ENCODE data around the gene MIEF1. TPM values are rescaled to one million over a fixed set of nuclear protein-coding genes. Genes with fewer than 3 reads are reported as not detected.

Gene MIEF1
- total and polyA plus RNA-seq, 4 donors, result 7.1 to 28.9 (median 17.4) TPM

- DNase-seq (no peak), ATAC-seq (ENCODE audit: insufficient read depth, low FRiP score) (no peak)
- Histone ChIP-seq H3K9ac (ENCODE audit: insufficient read depth in 1 of 2, low read length in 2 of 2) (no peak overlapping the region), H3K4me1 (ENCODE audit: control insufficient read depth in 5 of 5, insufficient read depth in 5 of 5, low read length in 5 of 5) (peaks cover 6 to 44% (median 26%) of the 10 kb centered on the region in 5 donors), H3K27ac (ENCODE audit: low read depth in 1 of 2, low read length in 1 of 2) (no peak overlapping the region), H3K27me3 (ENCODE audit: control insufficient read depth in 3 of 3, insufficient read depth in 3 of 3, low read length in 2 of 3) (no peaks in the 10 kb centered on the region), H3K4me3 (no peak overlapping the region), H3K36me3 (ENCODE audit: control insufficient read depth in 4 of 4, insufficient read depth in 4 of 4, low read length in 4 of 4) (peaks cover 0 to 27% (median 21%) of the 10 kb centered on the region in 4 donors), H3K9me3 (ENCODE audit: control insufficient read depth in 4 of 4, insufficient read depth in 3 of 4, low read length in 3 of 4) (no peaks in the 10 kb centered on the region)
- 75 to 78% methylated on average over 6 of the region's 6 CpGs for WGBS, 2 donors
- TF ChIP-seq, protein P1, sequence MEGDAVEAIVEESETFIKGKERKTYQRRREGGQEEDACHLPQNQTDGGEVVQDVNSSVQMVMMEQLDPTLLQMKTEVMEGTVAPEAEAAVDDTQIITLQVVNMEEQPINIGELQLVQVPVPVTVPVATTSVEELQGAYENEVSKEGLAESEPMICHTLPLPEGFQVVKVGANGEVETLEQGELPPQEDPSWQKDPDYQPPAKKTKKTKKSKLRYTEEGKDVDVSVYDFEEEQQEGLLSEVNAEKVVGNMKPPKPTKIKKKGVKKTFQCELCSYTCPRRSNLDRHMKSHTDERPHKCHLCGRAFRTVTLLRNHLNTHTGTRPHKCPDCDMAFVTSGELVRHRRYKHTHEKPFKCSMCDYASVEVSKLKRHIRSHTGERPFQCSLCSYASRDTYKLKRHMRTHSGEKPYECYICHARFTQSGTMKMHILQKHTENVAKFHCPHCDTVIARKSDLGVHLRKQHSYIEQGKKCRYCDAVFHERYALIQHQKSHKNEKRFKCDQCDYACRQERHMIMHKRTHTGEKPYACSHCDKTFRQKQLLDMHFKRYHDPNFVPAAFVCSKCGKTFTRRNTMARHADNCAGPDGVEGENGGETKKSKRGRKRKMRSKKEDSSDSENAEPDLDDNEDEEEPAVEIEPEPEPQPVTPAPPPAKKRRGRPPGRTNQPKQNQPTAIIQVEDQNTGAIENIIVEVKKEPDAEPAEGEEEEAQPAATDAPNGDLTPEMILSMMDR (IDR thresholded peaks at IDR 0.05; ENCODE audit: control extremely low read depth, extremely low read depth), result no peak
These were observed 28.0 kb downstream of the MIEF1 start for GRCh38 chr22:39530116-39530515.

DNA sequence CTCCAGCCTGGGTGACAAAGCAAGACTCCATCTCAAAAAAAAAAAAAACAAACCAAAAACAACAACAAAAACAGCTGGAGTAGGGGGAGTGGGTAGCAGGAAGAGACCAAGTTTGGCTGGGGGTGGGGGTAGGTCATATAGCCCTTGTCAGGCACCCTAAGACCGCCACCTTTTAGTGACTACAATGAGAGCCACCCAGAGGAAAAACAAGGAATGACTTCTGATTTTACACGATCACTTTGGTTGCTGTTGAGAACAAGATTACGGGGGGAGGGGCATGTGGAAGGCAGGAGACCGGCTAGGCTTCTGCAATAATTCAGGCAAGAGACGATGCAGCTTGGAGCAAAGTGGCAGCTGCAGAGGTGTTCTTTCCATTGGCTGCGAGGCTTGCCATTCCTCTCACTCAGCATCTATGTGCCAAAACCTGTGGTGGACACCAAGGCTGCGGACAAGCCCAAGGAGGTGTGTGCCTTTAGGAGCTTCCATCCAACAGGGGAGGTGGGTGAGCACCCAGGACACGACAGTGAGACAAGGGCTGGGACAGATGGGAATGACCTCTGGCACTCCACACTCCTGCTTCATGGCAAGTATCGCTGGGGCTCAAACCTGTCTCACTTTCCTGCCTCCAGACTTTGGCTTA lies 28.7 kb downstream of the MIEF1 start:
- TF ChIP-seq, protein P1 (IDR thresholded peaks at IDR 0.05; ENCODE audit: control extremely low read depth, extremely low read depth), result no peak
- peak in 1 of 3 donors; percentile 39 for DNase-seq
- H3K27me3 ChIP-seq (ENCODE audit: control insufficient read depth in 3 of 3, insufficient read depth in 3 of 3, low read length in 2 of 3), result no peaks in the 10 kb centered on the region
- peaks cover 0 to 22% (median 19%) of the 10 kb centered on the region in 4 donors for H3K36me3 ChIP-seq (ENCODE audit: control insufficient read depth in 4 of 4, insufficient read depth in 4 of 4, low read length in 4 of 4)
- no peaks in the 10 kb centered on the region for H3K9me3 ChIP-seq (ENCODE audit: control insufficient read depth in 4 of 4, insufficient read depth in 3 of 4, low read length in 3 of 4)
- H3K27ac ChIP-seq (ENCODE audit: low read depth in 1 of 2, low read length in 1 of 2), result no peak overlapping the region
- no peak overlapping the region for H3K9ac ChIP-seq (ENCODE audit: insufficient read depth in 1 of 2, low read length in 2 of 2)
- H3K4me3 ChIP-seq, result no peak overlapping the region
- 42 to 50% methylated on average over 9 of the region's 9 CpGs for WGBS, 2 donors
- peaks cover 6 to 44% (median 22%) of the 10 kb centered on the region in 5 donors for H3K4me1 ChIP-seq (ENCODE audit: control insufficient read depth in 5 of 5, insufficient read depth in 5 of 5, low read length in 5 of 5)
- no peak for ATAC-seq (ENCODE audit: insufficient read depth, low FRiP score)

GRCh38 chr22:39532215-39533073 lies 30.4 kb downstream of the MIEF1 start, which contains the start of gene RPS19BP1:
RPS19BP1 (minus strand) TSS chr22:39532748; CDS start chr22:39532738, 10 bp downstream.
- Histone ChIP-seq H3K27ac (ENCODE audit: low read depth in 1 of 2, low read length in 1 of 2) (peak within 1 kb of the TSS; percentile 95 to 96), H3K27me3 (ENCODE audit: control insufficient read depth in 3 of 3, insufficient read depth in 3 of 3, low read length in 2 of 3) (no peaks in the 10 kb centered on the region), H3K36me3 (ENCODE audit: control insufficient read depth in 4 of 4, insufficient read depth in 4 of 4, low read length in 4 of 4) (peaks cover 0 to 22% (median 18%) of the 10 kb centered on the region in 4 donors), H3K9ac (ENCODE audit: insufficient read depth in 1 of 2, low read length in 2 of 2) (peak within 1 kb of the TSS in 1 of 2 donors; percentile 66), H3K4me3 (peak within 1 kb of the TSS; percentile 93), H3K9me3 (ENCODE audit: control insufficient read depth in 4 of 4, insufficient read depth in 3 of 4, low read length in 3 of 4) (no peaks in the 10 kb centered on the region), H3K4me1 (ENCODE audit: control insufficient read depth in 5 of 5, insufficient read depth in 5 of 5, low read length in 5 of 5) (peaks cover 6 to 44% (median 19%) of the 10 kb centered on the region in 5 donors)
- peak; percentile 99 to 100 (median 100) for DNase-seq
- 0 to 1% methylated on average over 63 to 67 of the region's 67 CpGs for WGBS, 2 donors
- ATAC-seq (ENCODE audit: insufficient read depth, low FRiP score), result peak; percentile 88
- TF ChIP-seq, protein P1 (IDR thresholded peaks at IDR 0.05; ENCODE audit: control extremely low read depth, extremely low read depth), result no peak
